GM21447 (cell line): ENCODE measurements around the gene LTBP2.

Experiments used
- ATAC-seq: cut with Tn5 transposase; IDR thresholded peaks from one replicate; pipeline ENCODE4 v1.9.1; 2021; ENCODE audit not compliant: unreplicated experiment

The LTBP2 gene

GRCh38 chr14:74531006-74531405, 81.0 kb downstream of the LTBP2 start:
- no peak for ATAC-seq

GRCh38 chr14:74528886-74529285, 83.2 kb downstream of the LTBP2 start:
- ATAC-seq, result no peak

GRCh38 chr14:74528406-74528805, 83.6 kb downstream of the LTBP2 start:
- ATAC-seq, result no peak

- no peak for ATAC-seq
Observed at GRCh38 chr14:74527736-74528280, 84.2 kb downstream of the LTBP2 start.

GRCh38 chr14:74526854-74527585, 85.0 kb downstream of the LTBP2 start:
- no peak for ATAC-seq

GRCh38 chr14:74525361-74525851, 86.6 kb downstream of the LTBP2 start:
- no peak for ATAC-seq

GRCh38 chr14:74524812-74525135, 87.3 kb downstream of the LTBP2 start:
- ATAC-seq, result no peak

GRCh38 chr14:74524076-74524811, 87.8 kb downstream of the LTBP2 start:
- no peak for ATAC-seq

GRCh38 chr14:74522740-74523139, 89.3 kb downstream of the LTBP2 start:
- no peak for ATAC-seq

- no peak for ATAC-seq
Observed at GRCh38 chr14:74521756-74522155, 90.3 kb downstream of the LTBP2 start.

GRCh38 chr14:74519316-74520074, 92.5 kb downstream of the LTBP2 start:
- no peak for ATAC-seq

GRCh38 chr14:74518221-74518620, 93.8 kb downstream of the LTBP2 start:
- ATAC-seq, result no peak

- no peak for ATAC-seq
Observed at GRCh38 chr14:74517731-74518130, 94.3 kb downstream of the LTBP2 start.

GRCh38 chr14:74516451-74517160, 95.4 kb downstream of the LTBP2 start:
- ATAC-seq, result no peak

GRCh38 chr14:74515891-74516412, 96.1 kb downstream of the LTBP2 start:
- ATAC-seq, result no peak

GRCh38 chr14:74514471-74514941, 97.5 kb downstream of the LTBP2 start:
- no peak for ATAC-seq

GRCh38 chr14:74511966-74512830, 99.8 kb downstream of the LTBP2 start:
- no peak for ATAC-seq

GRCh38 chr14:74510959-74511409, 101.1 kb downstream of the LTBP2 start:
- ATAC-seq, result no peak

GRCh38 chr14:74510223-74510931, 101.7 kb downstream of the LTBP2 start:
- no peak for ATAC-seq
